ENCODE measurements around the gene E2F3. TPM values are rescaled to one million over a fixed set of nuclear protein-coding genes. Genes with fewer than 3 reads are reported as not detected.

Gene E2F3
- total and polyA plus RNA-seq, 2 donors (not counting 3 experiments of a cell fraction or from before 2014, with no cell fraction given), result 8.6 to 22.0 TPM

GRCh38 chr6:20415712-20416454 lies 14.2 kb downstream of the E2F3 start:
- peaks cover 4% of the 10 kb centered on the region for H4K20me1 ChIP-seq (replicated peaks; ENCODE audit: control insufficient read depth, extremely low read depth, insufficient read depth, low read length)
- H3K79me2 ChIP-seq (ENCODE audit: control insufficient read depth, insufficient read depth, low read length), result peaks cover 98% of the 10 kb centered on the region
- H3K9me1 ChIP-seq (replicated peaks; ENCODE audit: control insufficient read depth, extremely low read depth, insufficient read depth, low read length), result no peaks in the 10 kb centered on the region
- no peak overlapping the region for H3K4me3 ChIP-seq (replicated peaks in 1 of 3; ENCODE audit: insufficient read depth in 1 of 3, low read depth in 1 of 3, low read length in 3 of 3)
- H2AFZ ChIP-seq (ENCODE audit: low read depth, low read length), result no peak overlapping the region
- ChIA-PET POLR2A (no interaction called here), CTCF (interaction anchor here (2.9 kb wide), 1 partner anchor 11 kb away, joined by 14 read pairs; no protein-coding TSS in a partner anchor)
- dilution Hi-C loops (cut with MboI; ENCODE audit: extremely low pct_ligation_motif_present, low sequenced_read_pairs), result no loop called here
- BruUV-seq (replicated peaks), result no TSS peak
- DNase-seq (ENCODE audit: low read depth, low spot score), result no peak
- no peaks in the 10 kb centered on the region for H3K27me3 ChIP-seq (ENCODE audit: control insufficient read depth in 2 of 2, insufficient read depth in 2 of 2, low read length in 2 of 2)
- FAIRE-seq, result no peak
- intact Hi-C loops (cut with micrococcal nuclease), result no loop called here
- TF ChIP-seq CTCF (IDR thresholded peaks at IDR 0.05; ENCODE audit: extremely low read depth in 1 of 2, insufficient read depth in 1 of 2, low read depth in 1 of 2, low read length in 2 of 2) (no peak), JUN (IDR thresholded peaks at IDR 0.05; ENCODE audit: borderline replicate concordance, insufficient read depth, insufficient read length, low read depth) (no peak), EZH2 (IDR thresholded peaks at IDR 0.05; ENCODE audit: borderline replicate concordance, low read depth, low read length, severe bottlenecking) (no peak), MYC (IDR thresholded peaks at IDR 0.05; ENCODE audit: low read depth, low read length) (no peak), POLR2A (IDR thresholded peaks at IDR 0.05; ENCODE audit: low read depth, low read length) (no peak), POLR2AphosphoS5 (IDR thresholded peaks at IDR 0.05; ENCODE audit: insufficient read depth, low read depth, low read length) (no peak), FOS (IDR thresholded peaks at IDR 0.05; ENCODE audit: borderline replicate concordance, insufficient read depth, low read length) (no peak), GATA2 (IDR thresholded peaks at IDR 0.05; ENCODE audit: insufficient read depth, insufficient read length, low read depth, low read length) (no peak)
- TF ChIP-seq, protein P1, sequence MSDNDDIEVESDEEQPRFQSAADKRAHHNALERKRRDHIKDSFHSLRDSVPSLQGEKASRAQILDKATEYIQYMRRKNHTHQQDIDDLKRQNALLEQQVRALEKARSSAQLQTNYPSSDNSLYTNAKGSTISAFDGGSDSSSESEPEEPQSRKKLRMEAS (IDR thresholded peaks at IDR 0.05; ENCODE audit: insufficient read depth, insufficient read length), result no peak
- H3K36me3 ChIP-seq (ENCODE audit: control insufficient read depth in 2 of 2, extremely low read depth in 1 of 2, insufficient read depth in 2 of 2, low read length in 2 of 2), result no peaks in the 10 kb centered on the region
- no peaks in the 10 kb centered on the region for H3K9me3 ChIP-seq (replicated peaks; ENCODE audit: control insufficient read depth, insufficient read depth, low read length)
- no peak overlapping the region for H3K9ac ChIP-seq (replicated peaks; ENCODE audit: extremely low read depth, insufficient read depth, low read length)
- no peak overlapping the region for H3K4me2 ChIP-seq (ENCODE audit: insufficient read depth, low read length)
- H3K4me1 ChIP-seq (ENCODE audit: control insufficient read depth, extremely low read depth, insufficient read depth, low read length), result no peaks in the 10 kb centered on the region
- no peak overlapping the region for H3K27ac ChIP-seq (ENCODE audit: insufficient read depth, low read depth, low read length)
